ENCODE data around the gene TSSC4.

GRCh38 chr11:2378527-2379210 is 21.9 kb upstream of the TSSC4 start:
- TF ChIP-seq CTCF (conservative IDR thresholded peaks at IDR 0.05; ENCODE audit: low read length) (no peak), EZH2phosphoT487 (IDR thresholded peaks at IDR 0.05; ENCODE audit: borderline replicate concordance, low read depth, low read length) (no peak)

Measured in OCI-LY7 (cell line).